GM21360 (cell line): ENCODE results near the gene POLG2.
"Not testable (repeated sequence)": the region's sequence is repeated elsewhere in the genome, so short reads cannot be mapped to it uniquely, and the experiment has no call there.

Source experiments
- ATAC-seq: cut with Tn5 transposase; IDR thresholded peaks from one replicate; pipeline ENCODE4 v1.9.1; 2021; ENCODE audit warnings: mild to moderate bottlenecking, moderate library complexity; ENCODE audit not compliant: unreplicated experiment

POLG2 gene

GRCh38 chr17:64443086-64443760, 53.6 kb downstream of the POLG2 start:
- no peak for ATAC-seq

- no peak for ATAC-seq
Measured at GRCh38 chr17:64442541-64442971, 54.3 kb downstream of the POLG2 start.

GRCh38 chr17:64441772-64442540, 54.9 kb downstream of the POLG2 start:
- no peak for ATAC-seq

GRCh38 chr17:64439956-64440355, 56.9 kb downstream of the POLG2 start:
- no peak for ATAC-seq

GRCh38 chr17:64439521-64439920, 57.3 kb downstream of the POLG2 start:
- ATAC-seq: not testable (repeated sequence)

GRCh38 chr17:64437944-64438525, 58.8 kb downstream of the POLG2 start:
- no peak for ATAC-seq

GRCh38 chr17:64431534-64431933, 65.3 kb downstream of the POLG2 start:
- no peak for ATAC-seq

- ATAC-seq: not testable (repeated sequence)
Measured at GRCh38 chr17:64430036-64430435, 66.8 kb downstream of the POLG2 start.

GRCh38 chr17:64428406-64428805, 68.4 kb downstream of the POLG2 start:
- ATAC-seq: no peak
